Retina (tissue), 1 donor: ENCODE results near the gene VWA1.
"Not testable (repeated sequence)": the region's sequence is repeated elsewhere in the genome, so short reads cannot be mapped to it uniquely, and the experiment has no call there.

Experiments
- DNase-seq: peaks from one replicate; pipeline ENCODE4 v3.0.0-alpha.2; 2016

The VWA1 gene

GRCh38 chr1:1424707-1425106 lies 10.8 kb upstream of the VWA1 start:
- DNase-seq, result no peak

DNA sequence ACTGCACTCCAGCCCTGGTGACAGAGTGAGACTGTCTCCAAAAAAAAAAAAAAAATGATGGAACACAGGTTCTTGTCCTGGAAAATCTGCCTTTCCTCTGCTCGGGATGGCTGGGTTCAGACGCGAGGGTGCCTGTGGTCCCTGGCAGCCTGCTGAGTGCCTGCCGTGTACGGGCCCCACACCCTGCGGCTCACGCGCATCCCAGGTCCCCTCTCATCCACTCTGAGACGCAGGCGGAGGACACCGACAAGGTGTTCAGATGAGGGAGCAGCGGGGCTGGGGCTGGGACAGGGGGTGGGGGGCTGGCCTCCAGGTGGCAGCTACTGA lies 10.1 kb upstream of the VWA1 start:
- DNase-seq, result no peak

DNA sequence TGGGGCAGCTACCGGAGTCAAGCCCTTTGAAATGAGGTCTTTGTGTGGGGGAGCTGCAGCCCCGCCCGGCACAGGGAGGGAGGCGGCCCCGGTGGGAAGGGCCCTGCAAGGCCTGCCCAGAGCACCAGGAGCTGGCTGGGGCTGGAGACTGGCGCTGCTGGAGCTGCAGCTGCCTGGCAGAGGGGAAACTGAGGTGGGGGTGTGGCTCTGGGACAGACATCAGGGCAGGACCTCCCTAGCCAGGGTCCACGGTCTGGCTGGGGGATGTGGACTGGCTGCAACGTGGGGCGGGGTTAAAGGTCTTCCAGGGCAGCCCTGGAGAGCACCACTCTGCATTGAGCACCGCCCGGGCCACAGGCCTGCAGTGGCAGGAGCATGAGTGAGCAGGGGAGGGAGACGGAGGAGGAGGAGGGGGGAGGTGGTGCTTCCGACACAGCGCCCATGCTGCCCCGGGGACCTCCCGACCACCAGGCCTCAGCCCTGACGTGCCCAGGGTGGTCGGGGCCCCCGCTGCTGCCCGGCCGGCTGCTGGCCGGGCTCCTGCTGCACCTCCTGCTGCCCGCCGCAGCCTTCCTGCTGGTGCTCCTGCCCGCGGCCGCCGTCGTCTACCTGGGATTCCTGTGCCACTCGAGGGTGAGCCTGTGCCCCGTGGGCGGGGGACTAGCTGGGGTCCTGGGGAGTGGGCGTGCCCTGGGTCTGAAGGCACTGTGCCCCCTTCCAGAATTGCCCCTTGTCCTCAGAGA lies 9.6 kb upstream of the VWA1 start:
- DNase-seq, result no peak

DNA sequence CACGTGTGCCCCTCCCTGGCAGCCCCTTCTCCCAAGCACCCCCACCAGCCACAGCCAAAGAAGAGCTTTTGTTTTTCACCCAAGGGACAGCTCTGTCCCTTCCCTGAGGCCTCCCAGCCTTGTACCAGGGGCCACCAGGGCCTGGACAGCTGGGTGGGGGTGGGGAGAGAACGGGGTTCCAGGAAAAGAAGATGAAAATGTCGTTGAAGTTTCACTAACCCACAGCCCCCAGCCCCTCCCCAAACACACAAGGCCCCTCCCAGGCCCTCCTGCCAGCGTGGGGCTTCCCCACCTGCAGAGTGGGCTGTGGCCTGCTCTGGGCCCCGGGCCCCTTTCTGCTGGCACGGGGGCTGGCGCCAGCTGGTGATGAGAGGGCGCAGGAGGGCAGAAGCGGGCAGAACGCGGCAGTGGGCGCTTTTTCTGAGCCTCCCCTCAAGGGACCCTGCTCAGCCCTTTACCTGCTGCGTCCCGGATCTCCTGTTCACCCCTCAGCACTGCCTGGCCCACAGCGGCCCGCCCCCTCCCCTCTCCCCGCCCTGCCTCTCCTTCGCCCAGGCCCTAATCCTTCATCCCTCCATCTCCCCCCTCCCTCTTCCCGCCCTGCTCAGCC lies 8.9 kb upstream of the VWA1 start:
- no peak for DNase-seq

DNA sequence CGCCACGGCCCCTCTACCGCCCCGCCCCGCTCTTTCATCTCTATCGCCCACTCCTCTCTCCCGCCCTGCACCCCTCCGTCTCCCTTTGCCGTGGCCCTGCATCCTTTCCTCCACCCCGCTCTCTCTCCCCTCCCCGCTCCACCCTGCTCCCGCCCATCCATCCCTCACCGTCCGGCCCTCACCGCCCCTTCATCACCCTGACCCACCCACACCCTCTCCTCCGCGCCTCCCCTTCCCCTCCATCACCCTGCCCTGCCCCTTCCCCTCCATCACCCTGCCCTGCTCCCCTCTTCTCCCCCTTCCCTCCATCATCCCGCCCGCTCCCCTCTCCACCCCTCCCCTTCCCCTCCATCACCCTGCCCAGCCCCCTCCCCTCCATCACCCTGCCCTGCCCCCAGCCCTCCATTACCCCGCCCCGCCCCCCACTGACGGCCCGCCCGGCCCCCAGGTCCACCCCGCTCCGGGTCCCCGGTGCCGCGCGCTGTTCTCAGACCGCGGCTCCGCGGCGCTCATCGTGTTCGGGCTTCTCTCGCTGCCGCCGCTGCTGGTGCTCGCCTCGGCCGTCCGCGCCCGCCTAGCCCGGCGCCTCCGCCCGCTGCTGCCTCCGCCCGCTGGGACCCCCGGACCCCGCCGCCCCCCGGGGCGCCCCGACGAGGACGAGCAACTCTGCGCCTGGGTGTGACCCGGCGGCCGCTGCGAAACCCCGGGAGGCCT lies 8.2 kb upstream of the VWA1 start:
- DNase-seq, result no peak

DNA sequence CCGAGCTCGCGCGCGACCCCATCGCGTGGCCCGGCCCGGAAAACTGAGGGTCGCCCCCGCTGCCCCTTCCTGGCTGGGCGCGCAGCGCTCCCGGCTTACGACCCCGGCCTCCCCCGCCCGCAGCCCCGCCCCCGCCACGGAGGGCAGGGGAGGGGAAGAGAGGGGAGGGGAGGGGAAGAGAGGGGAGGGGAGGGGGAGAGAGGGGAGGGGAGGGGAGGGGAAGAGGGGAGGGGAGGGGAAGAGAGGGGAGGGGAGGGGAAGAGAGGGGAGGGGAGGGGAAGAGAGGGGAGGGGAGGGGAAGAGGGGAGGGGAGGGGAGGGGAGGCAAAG lies 7.7 kb upstream of the VWA1 start:
- DNase-seq, result no peak

- DNase-seq, result no peak
These were observed 7.3 kb upstream of the VWA1 start for GRCh38 chr1:1428174-1428573.

DNA sequence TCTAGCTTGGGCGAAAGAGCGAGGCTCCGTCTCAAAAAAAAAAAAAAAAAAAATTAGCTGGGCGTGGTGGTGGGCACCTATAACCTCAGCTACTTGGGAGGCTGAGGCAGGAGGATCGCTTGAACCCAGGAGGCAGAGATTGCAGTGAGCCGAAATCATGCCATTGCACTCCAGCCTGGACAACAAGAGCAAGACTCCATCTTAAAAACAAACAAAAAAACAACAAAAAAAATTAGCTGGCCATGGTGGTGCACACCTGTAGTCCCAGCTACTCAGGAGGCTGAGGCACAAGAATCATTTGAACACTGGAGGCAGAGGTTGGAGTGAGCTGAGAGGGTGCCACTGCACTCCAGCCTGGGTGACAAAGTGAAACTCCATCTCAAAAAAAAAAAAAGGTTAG lies 6.5 kb upstream of the VWA1 start:
- not testable (repeated sequence) for DNase-seq

DNA sequence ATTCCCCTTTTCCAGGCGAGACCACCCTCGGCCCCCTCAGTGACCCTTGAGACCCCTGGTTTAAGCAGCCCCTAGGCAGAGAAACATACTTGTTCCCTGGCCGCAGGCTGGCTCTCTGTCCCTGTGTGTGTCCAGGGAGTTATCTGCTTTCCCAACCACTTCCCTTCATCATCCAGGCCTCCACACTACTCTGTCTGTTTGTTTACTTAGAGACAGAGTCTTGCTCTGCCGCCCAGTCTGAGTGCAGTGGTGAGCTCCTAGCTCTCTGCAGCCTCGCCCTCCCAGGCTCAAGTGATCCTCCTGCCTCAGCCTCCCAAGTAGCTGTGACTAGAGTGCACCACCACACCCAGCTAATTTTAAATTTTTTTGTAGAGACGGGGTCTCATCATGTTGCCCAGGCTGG lies 5.8 kb upstream of the VWA1 start:
- no peak for DNase-seq

DNA sequence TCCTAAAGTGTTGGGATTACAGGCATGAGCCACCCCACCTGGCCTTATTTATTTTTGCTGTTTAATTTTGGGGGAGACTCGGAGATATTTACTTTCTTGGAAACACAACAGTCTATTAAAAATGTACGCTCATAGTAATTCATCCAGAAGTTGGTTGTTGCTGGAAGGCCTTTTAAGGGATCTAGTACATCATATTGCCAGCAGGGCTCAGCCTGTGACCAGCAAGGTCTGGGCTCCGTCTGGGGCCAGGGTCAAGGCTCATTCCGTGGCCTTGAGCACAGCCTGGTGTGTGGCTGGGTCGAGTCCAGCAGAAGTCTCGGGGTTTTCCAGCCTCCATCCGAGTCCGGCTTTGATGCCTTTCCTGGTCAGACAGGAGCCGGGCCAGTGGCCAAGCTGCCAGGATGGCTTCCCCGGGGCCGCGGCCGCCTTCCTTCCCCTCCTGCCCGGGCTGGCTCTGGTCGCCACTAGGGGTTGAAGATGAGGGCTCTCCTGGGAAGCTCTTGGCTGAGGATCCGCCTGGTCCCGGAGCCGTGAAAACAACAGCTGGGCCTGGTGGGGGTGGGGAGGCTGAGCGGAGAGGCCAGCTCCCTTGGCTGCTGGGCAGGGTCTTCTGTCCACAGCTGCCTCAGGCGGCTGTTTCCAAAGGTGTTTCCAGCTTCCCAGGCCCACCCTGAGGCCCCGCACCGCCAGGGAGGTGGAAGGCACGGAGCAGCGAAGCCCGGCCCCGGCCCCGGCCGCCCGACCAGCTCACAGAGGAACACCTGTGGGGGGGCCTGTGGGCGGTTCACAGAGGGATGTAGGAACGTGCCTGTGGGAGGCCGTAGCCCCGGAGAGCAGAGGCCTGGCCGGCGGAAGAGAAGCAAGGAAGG lies 5.1 kb upstream of the VWA1 start:
- DNase-seq, result peak; percentile 86

DNA sequence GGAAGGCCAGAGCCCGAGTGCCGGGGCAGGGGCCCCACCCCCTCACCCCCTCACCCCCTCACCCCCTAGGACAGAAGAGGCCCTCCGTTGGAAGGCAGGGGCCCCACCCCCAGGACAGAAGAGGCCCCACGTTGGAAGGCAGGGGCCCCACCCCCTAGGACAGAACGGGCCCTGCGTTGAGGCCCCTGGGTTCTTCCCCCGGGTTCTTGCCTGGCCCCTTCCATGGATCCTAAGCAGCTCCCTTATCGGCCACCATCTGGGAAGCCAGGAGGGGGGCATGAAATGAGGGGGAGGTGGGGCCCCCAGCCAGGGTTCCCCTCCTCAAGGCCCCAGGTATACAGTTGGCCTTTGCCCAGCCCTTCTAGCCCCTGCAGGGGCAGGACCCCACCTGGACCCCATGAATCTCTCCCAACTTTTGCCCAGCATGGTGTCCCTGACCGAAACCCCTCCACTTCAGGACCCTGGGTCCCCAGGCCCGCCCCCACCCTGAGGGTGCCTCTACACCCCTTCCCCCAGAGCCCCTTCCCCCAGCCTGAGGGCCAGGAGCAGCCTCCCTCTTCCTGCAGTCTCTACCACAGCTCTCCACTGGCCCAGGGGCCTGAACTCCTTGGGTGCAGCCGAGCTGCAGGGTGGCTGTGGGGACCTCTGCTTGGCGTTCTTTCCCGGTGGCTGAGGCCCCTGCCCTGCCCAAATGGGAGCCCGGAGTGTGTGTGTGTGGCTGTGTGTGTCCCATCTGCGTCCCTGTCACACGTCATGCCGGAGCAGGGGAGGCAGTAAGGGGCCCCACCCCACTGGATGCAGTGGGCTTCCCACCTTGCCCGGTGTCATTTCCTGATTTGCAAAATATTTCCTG lies 4.3 kb upstream of the VWA1 start:
- DNase-seq, result peak; percentile 40

DNA sequence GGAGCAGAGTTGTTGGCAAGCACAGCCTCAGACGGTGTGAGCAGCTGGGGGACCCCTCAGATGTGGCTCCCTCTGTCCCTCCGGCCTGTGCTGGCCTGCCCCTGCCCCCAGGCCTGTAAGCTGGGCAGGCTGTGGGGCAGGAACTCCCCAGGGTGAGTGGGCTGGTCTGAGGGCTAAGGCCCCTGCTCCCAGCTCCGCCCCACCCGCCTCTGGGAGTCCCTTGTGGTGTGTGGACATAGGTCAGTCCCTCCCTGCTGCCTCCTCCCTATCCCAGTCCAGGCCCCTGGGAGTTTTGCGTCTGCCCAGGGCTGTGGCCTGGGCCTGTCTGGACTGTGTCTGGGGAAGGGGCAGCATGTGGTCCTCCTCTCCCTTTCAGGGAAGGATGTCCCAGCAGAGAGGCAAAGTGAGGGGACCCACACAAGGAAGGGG lies 3.6 kb upstream of the VWA1 start:
- peak; percentile 60 for DNase-seq

GRCh38 chr1:1432274-1432950 lies 3.1 kb upstream of the VWA1 start:
- peak; percentile 50 for DNase-seq

GRCh38 chr1:1432951-1433803 lies 2.3 kb upstream of the VWA1 start:
- peak; percentile 71 for DNase-seq

DNA sequence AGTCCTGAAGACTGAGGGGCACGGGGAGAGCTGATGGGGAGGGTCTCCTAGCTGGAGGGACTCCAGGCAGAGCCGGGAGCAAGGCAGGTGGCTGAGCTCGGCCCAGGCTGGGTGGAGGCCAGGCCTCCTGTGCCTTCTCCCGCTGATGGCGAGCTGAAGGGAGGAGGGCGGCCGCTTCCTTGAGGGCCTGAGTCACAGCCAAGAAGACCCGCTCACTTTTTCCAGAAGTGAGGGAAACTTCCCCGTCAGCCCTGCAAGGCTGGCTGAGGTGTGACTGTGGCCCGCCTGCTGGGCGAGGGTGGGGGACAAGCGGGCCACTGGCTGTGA lies 1.7 kb upstream of the VWA1 start:
- peak; percentile 44 for DNase-seq

DNA sequence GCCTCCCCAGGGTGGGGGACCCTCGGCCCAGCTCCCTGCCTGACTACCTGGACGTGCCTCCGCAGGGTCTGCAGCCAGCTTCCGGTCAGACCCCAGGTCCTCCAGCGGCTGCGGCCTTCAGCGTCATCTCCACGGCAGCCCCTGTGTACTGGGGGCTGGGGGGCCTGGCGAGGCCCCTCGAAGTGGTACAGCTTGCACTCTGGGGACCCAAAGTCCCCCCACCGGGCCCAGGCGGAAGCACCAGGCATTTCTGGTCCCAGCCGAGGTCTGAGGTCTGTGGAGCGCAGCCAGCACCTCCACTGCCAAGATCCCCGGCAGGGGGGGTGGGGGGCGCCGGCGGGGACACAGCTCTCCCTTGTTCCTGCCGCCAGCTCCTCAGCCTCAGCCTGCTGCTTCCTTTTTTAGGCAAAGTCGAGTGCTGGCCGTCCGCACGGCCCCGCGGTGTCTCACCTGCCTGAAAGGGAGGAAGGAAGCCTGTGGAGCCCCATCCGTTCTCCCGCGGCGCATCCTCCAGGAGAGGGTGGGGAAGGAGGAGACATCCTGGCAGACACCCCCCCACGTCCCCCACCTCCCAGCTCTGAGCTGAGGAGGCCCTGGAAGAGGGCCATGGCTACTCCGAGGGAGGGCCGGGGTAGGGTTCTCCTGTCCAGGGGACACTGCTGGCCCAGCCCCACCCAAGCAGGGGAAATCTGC lies 1.2 kb upstream of the VWA1 start:
- no peak for DNase-seq

DNA sequence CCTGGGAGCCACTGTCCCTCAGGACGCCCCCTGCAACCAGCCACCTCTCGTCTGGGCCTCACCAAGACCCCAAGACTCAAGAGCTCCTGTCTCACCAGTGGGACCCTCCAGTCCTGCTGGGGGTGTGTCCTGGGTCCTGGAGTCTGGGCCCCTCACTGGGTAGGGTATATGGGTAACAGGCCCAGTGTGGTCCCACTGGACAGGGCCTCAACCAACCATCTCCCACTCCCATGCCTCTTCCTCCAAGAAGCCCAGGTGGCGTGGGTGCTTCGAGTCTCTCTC lies 725 bp upstream of the VWA1 start:
- no peak for DNase-seq

DNA sequence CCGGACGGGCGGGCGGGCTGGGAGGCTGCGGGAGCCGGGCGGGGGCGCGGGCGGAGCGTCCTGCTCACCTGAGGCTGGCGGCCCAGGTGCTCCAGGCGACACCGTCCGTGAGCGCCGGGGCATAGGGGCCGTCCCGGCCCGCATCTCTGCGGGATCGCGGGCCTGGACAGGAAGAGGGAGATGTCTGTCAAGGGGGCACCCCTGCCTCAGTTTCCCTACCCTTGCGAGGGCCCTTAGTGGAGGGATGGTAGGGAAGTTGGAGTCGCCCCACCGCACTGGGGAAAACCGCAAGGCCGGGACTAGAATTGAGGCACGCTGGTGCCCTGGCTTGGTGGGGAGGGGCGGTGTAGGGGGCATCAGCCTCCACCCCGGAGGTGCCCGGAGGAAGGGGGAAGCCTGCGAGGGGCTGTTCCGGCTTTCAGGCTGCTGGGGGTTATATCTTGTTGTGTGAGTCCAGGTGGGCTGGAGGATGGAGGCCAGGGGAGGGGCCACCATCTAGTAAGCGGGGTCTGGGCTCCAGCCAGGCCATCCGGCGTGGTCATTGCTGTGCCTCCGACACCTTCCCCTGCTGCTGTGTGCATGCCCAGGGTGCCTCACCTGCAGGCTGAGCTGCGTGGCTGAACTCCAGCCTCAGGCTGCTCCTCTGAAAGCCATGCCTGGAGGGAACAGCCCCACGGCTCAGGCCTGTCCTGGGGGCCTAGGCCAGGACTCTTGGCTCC lies 580 bp downstream of the VWA1 start:
- DNase-seq, result no peak

GRCh38 chr1:1436630-1437032 lies 1.1 kb downstream of the VWA1 start:
- DNase-seq, result no peak
